HCT116 (cell line): ENCODE data around the gene PPIL1. TPM values are rescaled to one million over a fixed set of nuclear protein-coding genes. Genes with fewer than 3 reads are reported as not detected.
A peak's percentile ranks its signal among the peaks of the same experiment; 100 is the strongest.

Experiments used
- ATAC-seq: fragments of 200-7000 bp; cut with Tn5 transposase; 2 replicates; pipeline ENCODE4 v1.9.1; 2020; ENCODE audit warnings: mild to moderate bottlenecking, moderate library complexity
- BruUV-seq: library from RNA; stranded (reverse); fragments of 400-500 nt; replicated peaks from 2 replicates; lab custom pipeline; 2021; lab: Mats Ljungman, UMichigan
- CTCF ChIA-PET: fragments of 300-600 bp; sonication (Branson Sonifier 250); formaldehyde crosslinking; loops from one replicate; lab custom pipeline; 2021; ENCODE audit warnings: antibody characterized with exemption; lab: Charles Lee
- POLR2A ChIA-PET: fragments of 300-600, 350-600 bp; sonication (Branson Sonifier 250); formaldehyde crosslinking; loops from one replicate; lab custom pipeline; 2021; ENCODE audit warnings: antibody characterized with exemption; lab: Charles Lee
- RAD21 ChIA-PET, 2 experiments: fragments of 300-600 bp; sonication (Branson Sonifier 250); formaldehyde crosslinking; loops; one replicate each; lab custom pipeline; 2023; ENCODE audit warnings: low total read pairs in 2 of 2; ENCODE audit not compliant: uncharacterized antibody in 2 of 2, unreplicated experiment in 2 of 2, low non-redundant PET in 1 of 2; lab: Charles Lee
- DNase-seq: peaks from one replicate; pipeline ENCODE4 v3.0.0-alpha.2; 2010; ENCODE audit warnings: low read depth, low spot score
- H2AFZ ChIP-seq: fragments of 200-600 bp; shearing (Covaris generic), sonication (generic); 2 replicates; pipeline ENCODE4 v1.6.1; 2017; ENCODE audit warnings: low read depth, mixed run types, mixed read lengths, antibody characterized with exemption, low read length; ENCODE audit not compliant: poor library complexity, severe bottlenecking
- H3K27ac ChIP-seq: 2 replicates; pipeline ENCODE4 v1.5.1; 2012; ENCODE audit warnings: low read depth, low read length
- H3K27me3 ChIP-seq: fragments of 200-600 bp; sonication (generic); 2 replicates; pipeline ENCODE4 v1.6.1; 2016; ENCODE audit warnings: mixed run types, low read length, mixed read lengths; ENCODE audit not compliant: insufficient read depth
- H3K36me3 ChIP-seq, 2 experiments: fragments of 200-500 bp in 1 of 2; fragments of 200-600 bp in 1 of 2; sonication (Bioruptor generic) in 1 of 2; sonication (generic) in 1 of 2; 2 replicates each; pipeline versions ENCODE4 v1.5.1 to v1.6.1; 2014 to 2016; ENCODE audit warnings: low read length in 2 of 2, inconsistent platforms in 1 of 2, mixed read lengths in 1 of 2, mixed run types in 1 of 2; ENCODE audit not compliant: insufficient read depth in 2 of 2, control insufficient read depth in 1 of 2
- H3K4me1 ChIP-seq, 2 experiments: fragments of 200-600 bp in 1 of 2; sonication (generic) in 1 of 2; 2 replicates each; pipeline versions ENCODE4 v1.5.1 to v1.6.1; 2012 to 2017; ENCODE audit warnings: low read length in 2 of 2, inconsistent platforms in 1 of 2, mild to moderate bottlenecking in 1 of 2, mixed read lengths in 1 of 2, mixed run types in 1 of 2, moderate library complexity in 1 of 2; ENCODE audit not compliant: insufficient read depth in 2 of 2, control insufficient read depth in 1 of 2
- H3K4me2 ChIP-seq: fragments of 200-600 bp; sonication (generic); 2 replicates; pipeline ENCODE4 v1.6.1; 2017; ENCODE audit warnings: mixed run types, low read length, mixed read lengths
- H3K4me3 ChIP-seq, 2 experiments: fragments of 200-600 bp in 1 of 2; sonication (generic) in 1 of 2; replicated peaks in 1 of 2; 2 replicates each; pipeline ENCODE4 v1.5.1; 2011 to 2016; ENCODE audit warnings: low read length in 2 of 2, control low read depth in 1 of 2, low read depth in 1 of 2, mild to moderate bottlenecking in 1 of 2, mixed read lengths in 1 of 2, mixed run types in 1 of 2
- H3K79me2 ChIP-seq: fragments of 200-600 bp; sonication (generic); 2 replicates; pipeline ENCODE4 v1.6.1; 2017; ENCODE audit warnings: mild to moderate bottlenecking, mixed run types, low read length, moderate library complexity, mixed read lengths; ENCODE audit not compliant: insufficient read depth
- H3K9ac ChIP-seq: fragments of 200-600 bp; sonication (generic); 2 replicates; pipeline ENCODE4 v1.6.1; 2016; ENCODE audit warnings: low read length, mixed read lengths
- H3K9me2 ChIP-seq: fragments of 200-600 bp; sonication (generic), shearing (Covaris generic); 2 replicates; pipeline ENCODE4 v1.6.1; 2017; ENCODE audit warnings: mixed run types, mild to moderate bottlenecking, moderate library complexity; ENCODE audit not compliant: insufficient read depth
- H3K9me3 ChIP-seq, 2 experiments: fragments of 200-500 bp in 1 of 2; fragments of 200-600 bp in 1 of 2; sonication (Bioruptor generic) in 1 of 2; sonication (generic) in 1 of 2; 2 replicates each; pipeline ENCODE4 v1.6.1; 2014 to 2017; ENCODE audit warnings: low read length in 2 of 2, mixed read lengths in 2 of 2, inconsistent platforms in 1 of 2, low read depth in 1 of 2, mild to moderate bottlenecking in 1 of 2, mixed run types in 1 of 2, moderate library complexity in 1 of 2; ENCODE audit not compliant: control insufficient read depth in 1 of 2, insufficient read depth in 1 of 2
- H4K20me1 ChIP-seq: fragments of 200-600 bp; sonication (generic), shearing (Covaris generic); 2 replicates; pipeline ENCODE4 v1.6.1; 2017; ENCODE audit warnings: mixed run types, mild to moderate bottlenecking, moderate library complexity; ENCODE audit not compliant: insufficient read depth
- ATF3 ChIP-seq: IDR thresholded peaks from 2 replicates; pipeline ENCODE4 v1.6.1; 2012
- CBX3 ChIP-seq: IDR thresholded peaks from 2 replicates; pipeline ENCODE4 v1.6.1; 2012; ENCODE audit warnings: low read depth
- EGR1 ChIP-seq: IDR thresholded peaks from 2 replicates; pipeline ENCODE4 v1.6.1; 2012; ENCODE audit warnings: low read depth
- ELF1 ChIP-seq: IDR thresholded peaks from 2 replicates; pipeline ENCODE4 v1.6.1; 2012; ENCODE audit warnings: low read depth, borderline replicate concordance
- EZH2 ChIP-seq: fragments of 200-600 bp; sonication (generic); IDR thresholded peaks from 2 replicates; pipeline ENCODE4 v1.6.1; 2017; ENCODE audit warnings: antibody characterized with exemption, mixed run types
- EZH2phosphoT487 ChIP-seq: fragments of 200-600 bp; IDR thresholded peaks from 2 replicates; pipeline ENCODE4 v1.6.1; 2018; ENCODE audit warnings: antibody characterized with exemption, borderline replicate concordance
- JUND ChIP-seq: IDR thresholded peaks from 2 replicates; pipeline ENCODE4 v1.6.1; 2012
- MAX ChIP-seq: IDR thresholded peaks from 2 replicates; pipeline ENCODE4 v1.6.1; 2012
- POLR2A ChIP-seq: IDR thresholded peaks from 2 replicates; pipeline ENCODE4 v1.7.0; 2011; ENCODE audit warnings: borderline replicate concordance; ENCODE audit not compliant: insufficient read depth, insufficient read length; ENCODE audit errors: extremely low read depth
- POLR2AphosphoS5 ChIP-seq: IDR thresholded peaks from 2 replicates; pipeline ENCODE4 v1.6.1; 2011; ENCODE audit warnings: mild to moderate bottlenecking, low read depth, low read length, moderate library complexity
- REST ChIP-seq: IDR thresholded peaks from 2 replicates; pipeline ENCODE4 v1.6.1; 2012; ENCODE audit warnings: low read depth
- SIN3A ChIP-seq: IDR thresholded peaks from 2 replicates; pipeline ENCODE4 v1.6.1; 2012; ENCODE audit warnings: low read depth
- SRF ChIP-seq: IDR thresholded peaks from 2 replicates; pipeline ENCODE4 v1.6.1; 2012; ENCODE audit warnings: low read depth
- TCF7L2 ChIP-seq: IDR thresholded peaks from 2 replicates; pipeline ENCODE4 v1.7.0; 2011; ENCODE audit warnings: borderline replicate concordance, inconsistent platforms; ENCODE audit not compliant: insufficient read depth, insufficient read length; ENCODE audit errors: extremely low read depth
- ZBTB33 ChIP-seq: IDR thresholded peaks from 2 replicates; pipeline ENCODE4 v1.6.1; 2011; ENCODE audit warnings: mild to moderate bottlenecking, low read length, moderate library complexity; ENCODE audit not compliant: insufficient replicate concordance; ENCODE audit errors: extremely low read depth
- ZFX ChIP-seq: fragments of 450-650 bp; IDR thresholded peaks from 2 replicates; pipeline ENCODE4 v1.6.1; 2017
- intact Hi-C: fragments of 100-400 bp; cut with micrococcal nuclease; formaldehyde crosslinking; loops from 2 replicates; pipeline ENCODE4 v1.10.0; 2022
- total RNA-seq: library from RNA; stranded (reverse); gene quantifications from one replicate; pipeline ENCODE4 v1.2.1, GENCODE V29; 2021; ENCODE audit not compliant: unreplicated experiment

Gene PPIL1
- total RNA-seq, 1 experiment from 2014 or later, result 42.0 TPM

- peaks cover 10% of the 10 kb centered on the region; the same call in 1 of the 2 replicates for H3K27me3 ChIP-seq
- no peak overlapping the region for H3K4me3 ChIP-seq
- no TSS peak for BruUV-seq
- ChIA-PET RAD21 (no interaction called here), POLR2A (no interaction called here), CTCF (no interaction called here)
- intact Hi-C loops, result no loop called here
- DNase-seq, result no peak
- H4K20me1 ChIP-seq, result no peaks in the 10 kb centered on the region
- no peaks in the 10 kb centered on the region for H3K79me2 ChIP-seq
- H3K4me2 ChIP-seq, result no peak overlapping the region
- H2AFZ ChIP-seq, result no peak overlapping the region
- H3K9me2 ChIP-seq, result no peaks in the 10 kb centered on the region
- no peaks in the 10 kb centered on the region for H3K36me3 ChIP-seq
- H3K9ac ChIP-seq, result no peak overlapping the region
- H3K9me3 ChIP-seq, result no peaks in the 10 kb centered on the region
- no peaks in the 10 kb centered on the region for H3K4me1 ChIP-seq
- H3K27ac ChIP-seq, result no peak overlapping the region
- TF ChIP-seq CBX3, result no peak
- TF ChIP-seq JUND, result no peak
- no peak for TF ChIP-seq ELF1
- TF ChIP-seq, all 23 proteins: peak for 0
- ATAC-seq, result no peak
Measured at GRCh38 chr6:36807143-36807542, 67.5 kb downstream of the PPIL1 start.

- POLR2A ChIA-PET, result no interaction called here
- no peaks in the 10 kb centered on the region for H3K9me2 ChIP-seq
Measured at GRCh38 chr6:36805917-36806316, 68.7 kb downstream of the PPIL1 start.

More at GRCh38 chr6:36805917-36806316, 68.7 kb downstream of the PPIL1 start:
- H3K27ac ChIP-seq, result no peak overlapping the region
- DNase-seq (no peak), ATAC-seq (0 out of 2 replicates have a peak, but pooled peaks have one; percentile 21)
- H3K4me3 ChIP-seq, result no peak overlapping the region
- BruUV-seq, result no TSS peak
- H3K27me3 ChIP-seq, result peaks cover 10% of the 10 kb centered on the region; the same call in 1 of the 2 replicates
- ChIA-PET CTCF (no interaction called here), RAD21 (no interaction called here)
- TF ChIP-seq EZH2, result no peak
- TF ChIP-seq SRF, result no peak
- no peak for TF ChIP-seq REST
- TF ChIP-seq CBX3, result no peak
- TF ChIP-seq ZBTB33, result no peak
- TF ChIP-seq POLR2AphosphoS5, result no peak
- TF ChIP-seq TCF7L2, result no peak
- no peak for TF ChIP-seq POLR2A
- no peak for TF ChIP-seq SIN3A
- TF ChIP-seq MAX, result no peak
- TF ChIP-seq EGR1, result no peak
- no peak for TF ChIP-seq ZFX
- no peak for TF ChIP-seq EZH2phosphoT487
- TF ChIP-seq ELF1, result no peak
- TF ChIP-seq ATF3, result no peak
- H3K9me3 ChIP-seq, result no peaks in the 10 kb centered on the region
- no peaks in the 10 kb centered on the region for H3K36me3 ChIP-seq
- intact Hi-C loops, result no loop called here
- no peaks in the 10 kb centered on the region for H3K79me2 ChIP-seq
- no peak overlapping the region for H3K4me2 ChIP-seq
- H4K20me1 ChIP-seq, result no peaks in the 10 kb centered on the region
- no peaks in the 10 kb centered on the region for H3K4me1 ChIP-seq
- no peak overlapping the region for H2AFZ ChIP-seq
- no peak overlapping the region for H3K9ac ChIP-seq
